SU-DHL-6 (cell line): Measurements from ENCODE around the gene CA5B.

Source experiments
- CTCF ChIP-seq: fragments of 200-600 bp; sonication (generic); IDR thresholded peaks from one replicate; pipeline ENCODE4 v1.5.1; 2017; ENCODE audit warnings: antibody characterized with exemption, mild to moderate bottlenecking, low read length, moderate library complexity; ENCODE audit not compliant: insufficient read depth, poor library complexity, severe bottlenecking
- EZH2phosphoT487 ChIP-seq: fragments of 200-600 bp; sonication (generic), shearing (Covaris generic); conservative IDR thresholded peaks from 2 replicates; pipeline ENCODE4 v1.6.1; 2018; ENCODE audit warnings: mild to moderate bottlenecking, antibody characterized with exemption, low read length, moderate library complexity, mixed read lengths

GRCh38 chrX:15761564-15762191 is 23.6 kb downstream of the CA5B start:
- TF ChIP-seq CTCF, result peak; percentile 42
- TF ChIP-seq EZH2phosphoT487, result no peak
